Astrocyte of the spinal cord (primary cell): ENCODE measurements around the gene GALNT16.

Source experiments
- DNase-seq: peaks from one replicate; pipeline ENCODE4 v3.0.0; 2011; ENCODE audit warnings: low read depth, low spot score
- H3K4me3 ChIP-seq: 2 replicates; pipeline ENCODE4 v1.5.1; 2011; ENCODE audit warnings: low read depth, mild to moderate bottlenecking, low read length, moderate library complexity
- CTCF ChIP-seq: IDR thresholded peaks from 2 replicates; pipeline ENCODE4 v1.5.1; 2012; ENCODE audit warnings: low read depth, mild to moderate bottlenecking, low read length, inconsistent platforms
- in situ Hi-C: cut with HindIII; loops from 2 replicates; pipeline ENCODE4 v1.10.0; 2017; ENCODE audit warnings: low sequenced_read_pairs

The GALNT16 gene

GRCh38 chr14:69232388-69232787 lies 27.6 kb upstream of the GALNT16 start:
- no peak for DNase-seq
- in situ Hi-C loops, result no loop called here
- no peak for TF ChIP-seq CTCF
- H3K4me3 ChIP-seq, result no peak overlapping the region

- in situ Hi-C loops, result no loop called here
- no peak for DNase-seq
- no peak for TF ChIP-seq CTCF
- no peak overlapping the region for H3K4me3 ChIP-seq
These were observed 25.9 kb upstream of the GALNT16 start for GRCh38 chr14:69234106-69234505.

- DNase-seq, result no peak
- TF ChIP-seq CTCF, result no peak
- in situ Hi-C loops, result no loop called here
- no peak overlapping the region for H3K4me3 ChIP-seq
These were observed 24.2 kb upstream of the GALNT16 start for GRCh38 chr14:69235708-69236107.

- no peak overlapping the region for H3K4me3 ChIP-seq
- TF ChIP-seq CTCF, result no peak
- in situ Hi-C loops, result no loop called here
- DNase-seq, result no peak
These were observed 22.8 kb upstream of the GALNT16 start for GRCh38 chr14:69237142-69237541.

- in situ Hi-C loops, result no loop called here
- no peak overlapping the region for H3K4me3 ChIP-seq
- DNase-seq, result no peak
- no peak for TF ChIP-seq CTCF
These were observed 22.4 kb upstream of the GALNT16 start for GRCh38 chr14:69237584-69237983.

GRCh38 chr14:69238883-69239282 lies 21.1 kb upstream of the GALNT16 start:
- in situ Hi-C loops, result no loop called here
- TF ChIP-seq CTCF, result no peak
- H3K4me3 ChIP-seq, result no peak overlapping the region
- DNase-seq, result no peak
